Subcutaneous abdominal adipose tissue (tissue), 5 donors: ENCODE measurements around the gene ERC2.

ENCODE experiments used
- H3K27ac ChIP-seq: one replicate; pipeline ENCODE4 v1.7.0; 2013; ENCODE audit warnings: low read depth, mild to moderate bottlenecking, inconsistent platforms, low read length, moderate library complexity
- H3K27me3 ChIP-seq, 5 donors: one replicate each; pipeline ENCODE4 v1.7.0; 2013; ENCODE audit warnings: low read length in 5 of 5, inconsistent platforms in 1 of 5; ENCODE audit not compliant: control insufficient read depth in 5 of 5, insufficient read depth in 4 of 5
- H3K36me3 ChIP-seq, 5 donors: one replicate each; pipeline ENCODE4 v1.7.0; 2013; ENCODE audit warnings: low read length in 5 of 5; ENCODE audit not compliant: control insufficient read depth in 5 of 5, insufficient read depth in 5 of 5
- H3K4me1 ChIP-seq, 5 donors: one replicate each; pipeline ENCODE4 v1.7.0; 2013; ENCODE audit warnings: low read length in 5 of 5, mild to moderate bottlenecking in 3 of 5, moderate library complexity in 1 of 5; ENCODE audit not compliant: control insufficient read depth in 5 of 5, insufficient read depth in 5 of 5
- H3K4me3 ChIP-seq, 5 donors: one replicate each; pipeline ENCODE4 v1.7.0; 2013; ENCODE audit warnings: low read length in 5 of 5, low read depth in 1 of 5
- H3K9ac ChIP-seq, 5 donors: one replicate each; pipeline ENCODE4 v1.7.0; 2013; ENCODE audit warnings: low read length in 5 of 5, mild to moderate bottlenecking in 4 of 5, moderate library complexity in 3 of 5
- H3K9me3 ChIP-seq, 5 donors: one replicate each; pipeline ENCODE4 v1.7.0; 2013; ENCODE audit warnings: low read length in 5 of 5; ENCODE audit not compliant: control insufficient read depth in 5 of 5
- donor health status: healthy.
- donor health status: healthy.
- donor health status: healthy.
- donor health status: healthy.
- donor health status: healthy.

Gene ERC2

GRCh38 chr3:55749036-55749435 lies 719.2 kb downstream of the ERC2 start:
- H3K9ac ChIP-seq = no peak overlapping the region
- peaks cover 0 to 7% (median 0%) of the 10 kb centered on the region in 5 donors for H3K27me3 ChIP-seq
- no peaks in the 10 kb centered on the region for H3K36me3 ChIP-seq
- H3K4me3 ChIP-seq = no peak overlapping the region
- H3K9me3 ChIP-seq = no peaks in the 10 kb centered on the region
- H3K27ac ChIP-seq = no peak overlapping the region
- H3K4me1 ChIP-seq = no peaks in the 10 kb centered on the region

- Histone ChIP-seq H3K4me1 (no peaks in the 10 kb centered on the region), H3K27ac (no peak overlapping the region), H3K9me3 (no peaks in the 10 kb centered on the region), H3K36me3 (no peaks in the 10 kb centered on the region), H3K4me3 (no peak overlapping the region), H3K27me3 (peaks cover 0 to 3% (median 0%) of the 10 kb centered on the region in 5 donors), H3K9ac (no peak overlapping the region)
These were observed 721.4 kb downstream of the ERC2 start for GRCh38 chr3:55746808-55747413.

- Histone ChIP-seq H3K9me3 (no peaks in the 10 kb centered on the region), H3K9ac (no peak overlapping the region), H3K27ac (no peak overlapping the region), H3K4me1 (no peaks in the 10 kb centered on the region), H3K4me3 (no peak overlapping the region), H3K36me3 (no peaks in the 10 kb centered on the region), H3K27me3 (peaks cover 0 to 1% (median 0%) of the 10 kb centered on the region in 5 donors)
These were observed 725.5 kb downstream of the ERC2 start for GRCh38 chr3:55742832-55743136.

- H3K9me3 ChIP-seq = no peaks in the 10 kb centered on the region
- no peak overlapping the region for H3K9ac ChIP-seq
- no peaks in the 10 kb centered on the region for H3K27me3 ChIP-seq
- no peak overlapping the region for H3K4me3 ChIP-seq
- H3K4me1 ChIP-seq = no peaks in the 10 kb centered on the region
- no peak overlapping the region for H3K27ac ChIP-seq
- H3K36me3 ChIP-seq = no peaks in the 10 kb centered on the region
These were observed 726.0 kb downstream of the ERC2 start for GRCh38 chr3:55742022-55742831.

GRCh38 chr3:55737186-55737585 lies 731.1 kb downstream of the ERC2 start:
- Histone ChIP-seq H3K4me1 (no peaks in the 10 kb centered on the region), H3K36me3 (no peaks in the 10 kb centered on the region), H3K9ac (no peak overlapping the region), H3K27ac (no peak overlapping the region), H3K4me3 (no peak overlapping the region), H3K9me3 (no peaks in the 10 kb centered on the region), H3K27me3 (peaks cover 0 to 6% (median 0%) of the 10 kb centered on the region in 5 donors)

GRCh38 chr3:55735976-55736375 lies 732.3 kb downstream of the ERC2 start:
- Histone ChIP-seq H3K9me3 (no peaks in the 10 kb centered on the region), H3K36me3 (no peaks in the 10 kb centered on the region), H3K27me3 (peaks cover 0 to 7% (median 3%) of the 10 kb centered on the region in 5 donors), H3K9ac (no peak overlapping the region), H3K27ac (no peak overlapping the region), H3K4me1 (no peaks in the 10 kb centered on the region), H3K4me3 (no peak overlapping the region)

- no peaks in the 10 kb centered on the region for H3K9me3 ChIP-seq
- no peak overlapping the region for H3K9ac ChIP-seq
- H3K27me3 ChIP-seq = peaks cover 0 to 10% (median 3%) of the 10 kb centered on the region in 5 donors
These were observed 736.5 kb downstream of the ERC2 start for GRCh38 chr3:55731741-55732140.

GRCh38 chr3:55729546-55729945 lies 738.7 kb downstream of the ERC2 start:
- H3K9me3 ChIP-seq = no peaks in the 10 kb centered on the region
- H3K4me3 ChIP-seq = no peak overlapping the region
- no peaks in the 10 kb centered on the region for H3K4me1 ChIP-seq
- no peak overlapping the region for H3K9ac ChIP-seq
- no peaks in the 10 kb centered on the region for H3K36me3 ChIP-seq
- H3K27ac ChIP-seq = no peak overlapping the region
- peaks cover 0 to 10% (median 3%) of the 10 kb centered on the region in 5 donors for H3K27me3 ChIP-seq

More at GRCh38 chr3:55731741-55732140, 736.5 kb downstream of the ERC2 start:
- no peaks in the 10 kb centered on the region for H3K4me1 ChIP-seq
- no peak overlapping the region for H3K4me3 ChIP-seq
- H3K36me3 ChIP-seq = no peaks in the 10 kb centered on the region
- no peak overlapping the region for H3K27ac ChIP-seq

- no peak overlapping the region for H3K27ac ChIP-seq
- no peaks in the 10 kb centered on the region for H3K36me3 ChIP-seq
- no peak overlapping the region for H3K4me3 ChIP-seq
- no peaks in the 10 kb centered on the region for H3K9me3 ChIP-seq
- no peaks in the 10 kb centered on the region for H3K4me1 ChIP-seq
- H3K9ac ChIP-seq = no peak overlapping the region
- H3K27me3 ChIP-seq = peaks cover 5 to 10% (median 7%) of the 10 kb centered on the region in 5 donors
These were observed 739.7 kb downstream of the ERC2 start for GRCh38 chr3:55728461-55729100.

GRCh38 chr3:55726501-55726775 lies 741.8 kb downstream of the ERC2 start:
- no peak overlapping the region for H3K4me3 ChIP-seq
- H3K9me3 ChIP-seq = no peaks in the 10 kb centered on the region
- H3K27me3 ChIP-seq = peaks cover 4 to 11% (median 7%) of the 10 kb centered on the region in 5 donors
- H3K36me3 ChIP-seq = no peaks in the 10 kb centered on the region
- no peaks in the 10 kb centered on the region for H3K4me1 ChIP-seq
- no peak overlapping the region for H3K9ac ChIP-seq
- H3K27ac ChIP-seq = no peak overlapping the region
